GM18907 (cell line): ENCODE measurements around the gene LOXL4.

Experiments
- ATAC-seq: cut with Tn5 transposase; IDR thresholded peaks from one replicate; pipeline ENCODE4 v1.9.1; 2021; ENCODE audit warnings: mild to moderate bottlenecking, moderate library complexity; ENCODE audit not compliant: unreplicated experiment

The LOXL4 gene

GRCh38 chr10:98202378-98202777 is 65.6 kb downstream of the LOXL4 start:
- ATAC-seq, result no peak

GRCh38 chr10:98201760-98202159 is 66.2 kb downstream of the LOXL4 start:
- ATAC-seq, result no peak
